AG04450 (cell line): ENCODE data around the gene ZNF469. TPM values are rescaled to one million over a fixed set of nuclear protein-coding genes. Genes with fewer than 3 reads are reported as not detected.
"Not testable (repeated sequence)": the region's sequence is repeated elsewhere in the genome, so short reads cannot be mapped to it uniquely, and the experiment has no call there.

ENCODE experiments used
- CTCF ChIA-PET: fragments of 300-600, 350-600 bp; formaldehyde crosslinking; extraction: SDS; loops from one replicate; lab custom pipeline; 2022; ENCODE audit warnings: antibody characterized with exemption, inconsistent platforms; lab: Charles Lee
- POLR2A ChIA-PET: fragments of 350-600 bp; formaldehyde crosslinking; extraction: SDS; loops from one replicate; lab custom pipeline; 2021; ENCODE audit warnings: antibody characterized with exemption, inconsistent platforms; lab: Yijun Ruan, JAX
- DNase-seq: peaks from one replicate; pipeline ENCODE4 v3.0.0-alpha.2; 2011; ENCODE audit warnings: low read depth, low spot score
- H3K27ac ChIP-seq: one replicate; pipeline ENCODE4 v1.5.1; 2012; ENCODE audit warnings: low read depth, low read length, control low read depth
- H3K27me3 ChIP-seq: one replicate; pipeline ENCODE4 v1.6.0; 2012; ENCODE audit warnings: low read length; ENCODE audit not compliant: control insufficient read depth, insufficient read depth
- H3K4me3 ChIP-seq: 2 replicates; pipeline ENCODE4 v1.5.1; 2011; ENCODE audit warnings: mild to moderate bottlenecking, low read depth, low read length, control low read depth
- H3K9me3 ChIP-seq: 2 replicates; pipeline ENCODE4 v1.5.1; 2012; ENCODE audit warnings: low read length; ENCODE audit not compliant: control insufficient read depth, insufficient read depth
- CTCF ChIP-seq: IDR thresholded peaks from 2 replicates; pipeline ENCODE4 v1.5.1; 2011; ENCODE audit warnings: low read depth, low read length, control low read depth, inconsistent platforms
- polyA plus RNA-seq: library from polyadenylated mRNA; depleted of rRNA; stranded (reverse); fragments of >200 nt; gene quantifications from 2 replicates; pipeline ENCODE4 v1.2.3, GENCODE V29; 2011

ZNF469 gene
- polyA plus RNA-seq, 1 experiment = 2.2 TPM

- no peak for DNase-seq
- H3K27me3 ChIP-seq = no peaks in the 10 kb centered on the region
- no peak for TF ChIP-seq CTCF
- peaks cover 11% of the 10 kb centered on the region for H3K9me3 ChIP-seq
- CTCF ChIA-PET = no interaction called here
- no peak overlapping the region for H3K27ac ChIP-seq
- POLR2A ChIA-PET = no interaction called here
- no peak overlapping the region for H3K4me3 ChIP-seq
These were observed 26.0 kb upstream of the ZNF469 start for GRCh38 chr16:88356727-88357199.

- Histone ChIP-seq H3K4me3 (no peak overlapping the region), H3K27ac (no peak overlapping the region), H3K27me3 (no peaks in the 10 kb centered on the region), H3K9me3 (peaks cover 11% of the 10 kb centered on the region)
- CTCF ChIA-PET = no interaction called here
- DNase-seq = no peak
- TF ChIP-seq CTCF = no peak
- POLR2A ChIA-PET = no interaction called here
These were observed 25.3 kb upstream of the ZNF469 start for GRCh38 chr16:88357317-88358022.

- H3K27ac ChIP-seq = no peak overlapping the region
- H3K9me3 ChIP-seq = peaks cover 11% of the 10 kb centered on the region
- CTCF ChIA-PET = no interaction called here
- DNase-seq = no peak
- H3K4me3 ChIP-seq = no peak overlapping the region
- no peaks in the 10 kb centered on the region for H3K27me3 ChIP-seq
- POLR2A ChIA-PET = no interaction called here
- TF ChIP-seq CTCF = no peak
These were observed 24.7 kb upstream of the ZNF469 start for GRCh38 chr16:88358023-88358420.

- Histone ChIP-seq H3K27ac (no peak overlapping the region), H3K27me3 (no peaks in the 10 kb centered on the region), H3K9me3 (peaks cover 11% of the 10 kb centered on the region), H3K4me3 (no peak overlapping the region)
- ChIA-PET POLR2A (no interaction called here), CTCF (no interaction called here)
- no peak for DNase-seq
- no peak for TF ChIP-seq CTCF
These were observed 23.8 kb upstream of the ZNF469 start for GRCh38 chr16:88359008-88359407.

- H3K27me3 ChIP-seq, POLR2A ChIA-PET, CTCF ChIA-PET, H3K4me3 ChIP-seq, H3K27ac ChIP-seq, DNase-seq: not testable (repeated sequence)
- peaks cover 11% of the 10 kb centered on the region for H3K9me3 ChIP-seq
These were observed 22.4 kb upstream of the ZNF469 start for GRCh38 chr16:88360401-88360800.
